ENCODE data around the gene HAS3.

Gene HAS3

DNA sequence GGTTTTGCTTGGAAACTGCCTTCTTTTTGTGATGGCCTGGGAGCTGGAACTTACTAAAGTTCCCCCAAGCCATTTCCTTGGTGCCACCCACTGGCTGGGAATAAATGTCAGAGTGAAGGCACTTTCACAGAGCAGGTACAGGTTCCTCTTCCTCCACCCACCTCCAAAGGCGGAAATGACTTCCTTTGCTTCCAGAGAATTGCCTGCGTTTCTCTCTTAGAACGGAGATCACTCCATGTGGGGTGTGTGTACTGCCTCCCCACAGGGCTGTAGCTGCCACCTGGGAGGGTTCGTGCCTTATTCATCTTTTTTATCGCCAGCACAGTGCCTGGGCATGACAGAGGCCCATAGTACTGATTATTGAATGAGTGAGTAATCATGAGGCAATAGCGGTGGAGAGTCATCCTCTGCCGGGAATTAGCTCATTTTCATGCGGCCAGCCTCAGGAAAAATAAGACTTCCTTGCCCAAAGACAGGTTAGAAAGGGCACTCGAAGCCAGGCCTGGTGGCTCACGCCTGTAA, 32.2 kb upstream of the HAS3 start:
- H3K27ac ChIP-seq (ENCODE audit: low read length): no peak overlapping the region

DNA sequence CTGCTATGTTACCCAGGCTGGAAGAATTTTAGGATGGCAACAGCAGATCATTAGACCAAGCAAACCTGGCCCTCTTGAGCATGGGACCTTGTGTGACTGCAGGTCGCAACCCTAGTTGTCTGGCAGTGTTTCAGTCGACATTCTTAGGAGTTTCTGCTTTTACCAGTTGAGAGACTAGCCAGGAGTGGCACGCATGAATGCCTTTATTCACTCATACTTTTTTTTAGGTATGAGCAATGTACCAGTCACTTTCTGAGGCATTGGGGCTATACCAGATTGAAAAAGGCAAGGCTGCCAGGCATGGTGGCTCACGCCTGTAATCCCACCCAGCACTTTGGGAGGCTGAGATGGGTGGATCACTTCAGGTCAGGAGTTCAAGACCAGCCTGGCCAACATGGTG, 28.2 kb upstream of the HAS3 start:
- H3K36me3 ChIP-seq (ENCODE audit: control insufficient read depth in 2 of 2, insufficient read depth in 2 of 2, low read length in 2 of 2): no peaks in the 10 kb centered on the region
- no peaks in the 10 kb centered on the region for H3K27me3 ChIP-seq (ENCODE audit: control insufficient read depth in 1 of 2, insufficient read depth in 2 of 2, low read length in 2 of 2)
- H3K27ac ChIP-seq (ENCODE audit: low read length): no peak overlapping the region
- no peaks in the 10 kb centered on the region for H3K9me3 ChIP-seq (ENCODE audit: control insufficient read depth in 2 of 2, low read length in 2 of 2)
- no peak overlapping the region for H3K4me3 ChIP-seq (ENCODE audit: low read length in 2 of 2)
- H3K9ac ChIP-seq (ENCODE audit: low read length in 2 of 2): no peak overlapping the region
- no peaks in the 10 kb centered on the region for H3K4me1 ChIP-seq (ENCODE audit: control insufficient read depth, insufficient read depth, low read length)

More for the DNA sequence above, 32.2 kb upstream of the HAS3 start:
- H3K4me3 ChIP-seq (ENCODE audit: low read length in 2 of 2): no peak overlapping the region
- H3K27me3 ChIP-seq (ENCODE audit: control insufficient read depth in 1 of 2, insufficient read depth in 2 of 2, low read length in 2 of 2): no peaks in the 10 kb centered on the region
- H3K4me1 ChIP-seq (ENCODE audit: control insufficient read depth, insufficient read depth, low read length): no peaks in the 10 kb centered on the region
- no peak overlapping the region for H3K9ac ChIP-seq (ENCODE audit: low read length in 2 of 2)
- no peaks in the 10 kb centered on the region for H3K9me3 ChIP-seq (ENCODE audit: control insufficient read depth in 2 of 2, low read length in 2 of 2)
- no peaks in the 10 kb centered on the region for H3K36me3 ChIP-seq (ENCODE audit: control insufficient read depth in 2 of 2, insufficient read depth in 2 of 2, low read length in 2 of 2)

DNA sequence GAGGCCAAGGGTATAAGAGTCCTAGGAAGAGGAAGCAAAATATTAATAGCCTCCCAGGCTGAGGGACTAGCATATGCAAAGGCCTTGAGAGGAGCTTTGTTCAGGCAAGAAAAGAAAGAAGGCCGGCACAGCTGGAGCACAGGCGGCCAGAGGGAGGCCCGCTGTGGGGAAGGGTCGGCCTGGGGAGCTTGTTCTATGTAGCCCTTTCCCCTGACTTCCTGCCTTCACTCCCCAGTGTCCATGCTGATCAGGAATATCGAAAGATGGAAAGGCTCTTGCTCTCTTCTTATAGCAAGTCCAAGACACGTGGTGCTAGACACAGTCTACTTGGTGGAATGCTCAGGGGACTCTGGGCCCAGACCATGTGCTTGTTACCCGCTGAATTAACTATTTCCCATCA, 27.4 kb upstream of the HAS3 start:
- Histone ChIP-seq H3K27ac (ENCODE audit: low read length) (no peak overlapping the region), H3K36me3 (ENCODE audit: control insufficient read depth in 2 of 2, insufficient read depth in 2 of 2, low read length in 2 of 2) (no peaks in the 10 kb centered on the region), H3K27me3 (ENCODE audit: control insufficient read depth in 1 of 2, insufficient read depth in 2 of 2, low read length in 2 of 2) (no peaks in the 10 kb centered on the region), H3K4me1 (ENCODE audit: control insufficient read depth, insufficient read depth, low read length) (no peaks in the 10 kb centered on the region), H3K9me3 (ENCODE audit: control insufficient read depth in 2 of 2, low read length in 2 of 2) (no peaks in the 10 kb centered on the region), H3K4me3 (ENCODE audit: low read length in 2 of 2) (no peak overlapping the region), H3K9ac (ENCODE audit: low read length in 2 of 2) (no peak overlapping the region)

DNA sequence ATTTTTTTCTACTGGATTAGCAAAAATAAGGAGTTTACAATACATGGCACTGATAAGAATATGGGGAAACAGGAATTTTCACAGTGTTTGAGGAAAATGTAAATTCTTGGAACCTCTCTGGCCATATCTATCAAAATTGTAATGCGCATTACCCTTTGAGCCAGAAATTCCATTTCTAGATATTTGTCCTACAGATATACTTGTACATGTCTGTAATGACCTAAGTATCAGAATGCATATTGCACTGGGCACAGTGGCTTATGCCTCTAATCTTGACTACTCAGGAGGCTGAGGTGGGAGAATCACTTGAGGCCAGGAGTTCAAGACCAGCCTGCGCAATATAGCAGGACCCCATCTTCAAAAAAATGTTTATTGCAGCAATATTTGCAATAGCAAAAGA, 25.8 kb upstream of the HAS3 start:
- Histone ChIP-seq H3K4me3 (ENCODE audit: low read length in 2 of 2) (no peak overlapping the region), H3K27ac (ENCODE audit: low read length) (no peak overlapping the region), H3K4me1 (ENCODE audit: control insufficient read depth, insufficient read depth, low read length) (no peaks in the 10 kb centered on the region), H3K9ac (ENCODE audit: low read length in 2 of 2) (no peak overlapping the region), H3K27me3 (ENCODE audit: control insufficient read depth in 1 of 2, insufficient read depth in 2 of 2, low read length in 2 of 2) (no peaks in the 10 kb centered on the region), H3K9me3 (ENCODE audit: control insufficient read depth in 2 of 2, low read length in 2 of 2) (no peaks in the 10 kb centered on the region), H3K36me3 (ENCODE audit: control insufficient read depth in 2 of 2, insufficient read depth in 2 of 2, low read length in 2 of 2) (peaks cover 0 to 9% of the 10 kb centered on the region in 2 donors)

DNA sequence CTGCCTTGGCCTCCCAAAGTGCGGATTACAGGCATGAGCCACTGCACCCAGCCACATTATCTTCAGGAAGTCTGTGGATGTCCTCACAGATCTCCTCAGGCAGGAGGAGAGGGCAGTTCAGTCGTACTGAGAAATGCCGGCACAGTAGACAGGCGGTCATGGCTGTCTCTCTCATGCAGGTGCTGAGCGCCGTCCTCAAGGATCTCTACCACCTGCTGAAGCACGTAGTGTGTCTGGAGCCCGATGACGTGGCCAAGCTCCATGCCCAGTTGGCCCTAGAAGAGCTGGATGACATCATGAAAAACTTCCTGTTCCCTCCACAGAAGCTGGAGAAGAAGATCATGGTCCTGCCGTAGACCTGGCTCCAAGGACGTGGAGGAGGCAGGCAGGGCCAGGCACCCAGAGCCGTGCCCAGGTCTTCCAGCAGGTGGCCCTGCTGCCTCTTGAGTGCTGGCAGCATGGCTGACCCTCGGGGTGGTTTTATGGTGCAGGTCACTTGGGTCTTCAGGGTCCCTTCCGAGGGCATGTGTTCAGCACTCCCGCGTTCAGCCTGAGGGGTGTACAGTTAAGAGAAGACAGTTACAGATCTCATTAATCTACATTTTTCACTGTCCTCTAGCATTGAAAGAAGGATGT, 22.0 kb upstream of the HAS3 start:
- Histone ChIP-seq H3K4me3 (ENCODE audit: low read length in 2 of 2) (no peak overlapping the region), H3K9me3 (ENCODE audit: control insufficient read depth in 2 of 2, low read length in 2 of 2) (no peaks in the 10 kb centered on the region), H3K9ac (ENCODE audit: low read length in 2 of 2) (no peak overlapping the region), H3K36me3 (ENCODE audit: control insufficient read depth in 2 of 2, insufficient read depth in 2 of 2, low read length in 2 of 2) (peaks cover 0 to 12% of the 10 kb centered on the region in 2 donors), H3K27me3 (ENCODE audit: control insufficient read depth in 1 of 2, insufficient read depth in 2 of 2, low read length in 2 of 2) (no peaks in the 10 kb centered on the region), H3K4me1 (ENCODE audit: control insufficient read depth, insufficient read depth, low read length) (no peaks in the 10 kb centered on the region), H3K27ac (ENCODE audit: low read length) (no peak overlapping the region)

DNA sequence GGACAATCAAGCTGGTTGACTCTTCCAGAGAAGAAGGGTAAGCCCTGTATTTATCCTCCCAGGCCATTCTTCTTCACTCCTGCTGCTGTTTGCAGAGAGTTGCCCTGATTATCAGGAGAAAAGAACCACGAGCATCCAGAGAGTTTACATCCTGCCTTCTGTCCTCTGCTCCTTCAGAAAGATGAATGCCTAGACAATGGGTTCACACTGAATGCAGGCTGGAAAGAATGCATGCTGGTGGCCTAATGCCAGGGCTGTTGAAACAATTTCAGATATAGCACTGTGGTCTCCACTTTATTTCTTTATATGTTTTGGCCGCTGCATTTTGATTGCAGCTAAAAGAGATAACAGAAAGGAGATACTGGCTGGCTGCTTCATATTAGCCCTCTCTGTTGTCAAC, 21.2 kb upstream of the HAS3 start:
- H3K27ac ChIP-seq (ENCODE audit: low read length): no peak overlapping the region
- H3K9me3 ChIP-seq (ENCODE audit: control insufficient read depth in 2 of 2, low read length in 2 of 2): no peaks in the 10 kb centered on the region
- H3K4me1 ChIP-seq (ENCODE audit: control insufficient read depth, insufficient read depth, low read length): no peaks in the 10 kb centered on the region
- H3K27me3 ChIP-seq (ENCODE audit: control insufficient read depth in 1 of 2, insufficient read depth in 2 of 2, low read length in 2 of 2): no peaks in the 10 kb centered on the region
- no peak overlapping the region for H3K9ac ChIP-seq (ENCODE audit: low read length in 2 of 2)
- H3K4me3 ChIP-seq (ENCODE audit: low read length in 2 of 2): no peak overlapping the region
- peaks cover 0 to 12% of the 10 kb centered on the region in 2 donors for H3K36me3 ChIP-seq (ENCODE audit: control insufficient read depth in 2 of 2, insufficient read depth in 2 of 2, low read length in 2 of 2)

DNA sequence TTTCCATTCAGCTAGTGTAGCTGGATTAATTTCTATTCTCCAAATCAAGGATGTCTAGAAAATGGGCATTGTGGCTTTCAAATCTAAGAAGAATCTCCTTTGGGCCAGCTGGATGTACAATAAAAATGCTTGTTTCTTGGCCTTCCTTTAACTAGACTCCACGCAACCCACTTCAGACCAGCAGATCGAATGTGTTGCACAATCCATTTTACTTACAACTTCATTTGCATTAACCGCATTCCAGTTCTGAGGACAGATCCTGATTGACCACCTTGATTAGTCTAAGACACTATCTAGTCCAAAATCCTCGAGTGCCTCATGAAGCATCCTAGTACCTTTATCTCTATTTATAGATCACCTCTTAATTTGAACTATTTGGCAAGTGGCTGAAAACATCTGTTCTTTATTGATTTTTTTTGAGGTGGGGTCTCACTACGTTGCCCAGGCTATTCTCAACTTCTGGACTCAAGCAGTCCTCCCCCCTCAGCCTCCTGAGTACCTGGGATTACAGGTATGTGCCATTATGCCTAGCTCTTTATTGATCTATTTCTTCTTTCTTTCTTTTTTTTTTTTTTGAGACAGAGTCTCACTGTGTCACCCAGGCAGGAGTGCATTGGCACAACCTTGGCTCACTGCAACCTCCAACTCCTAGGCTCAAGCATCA, 20.3 kb upstream of the HAS3 start:
- H3K27me3 ChIP-seq (ENCODE audit: control insufficient read depth in 1 of 2, insufficient read depth in 2 of 2, low read length in 2 of 2): no peaks in the 10 kb centered on the region
- no peaks in the 10 kb centered on the region for H3K4me1 ChIP-seq (ENCODE audit: control insufficient read depth, insufficient read depth, low read length)
- no peak overlapping the region for H3K9ac ChIP-seq (ENCODE audit: low read length in 2 of 2)
- no peak overlapping the region for H3K27ac ChIP-seq (ENCODE audit: low read length)
- H3K36me3 ChIP-seq (ENCODE audit: control insufficient read depth in 2 of 2, insufficient read depth in 2 of 2, low read length in 2 of 2): peaks cover 0 to 12% of the 10 kb centered on the region in 2 donors
- H3K4me3 ChIP-seq (ENCODE audit: low read length in 2 of 2): no peak overlapping the region
- H3K9me3 ChIP-seq (ENCODE audit: control insufficient read depth in 2 of 2, low read length in 2 of 2): no peaks in the 10 kb centered on the region

DNA sequence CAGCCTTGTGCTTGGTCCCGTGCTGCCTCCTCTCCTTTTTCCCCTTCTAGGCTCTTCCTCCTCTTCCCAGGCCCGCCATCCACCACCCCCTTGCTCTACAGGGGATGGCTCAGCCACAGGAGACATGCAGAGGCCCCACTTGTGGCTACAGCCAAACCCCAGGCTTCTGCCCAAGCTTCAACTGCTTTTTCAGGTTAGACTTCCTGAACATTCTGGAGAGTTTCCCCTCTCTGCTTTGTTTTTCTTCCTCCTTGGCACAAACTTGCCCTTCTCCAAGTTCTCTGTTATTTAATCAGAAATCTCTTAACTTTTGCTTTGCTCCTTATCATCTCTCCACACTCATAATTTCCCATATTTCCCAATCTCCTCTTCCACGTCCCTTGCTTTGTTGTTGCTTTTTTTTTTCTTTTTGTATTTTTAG, 18.3 kb upstream of the HAS3 start:
- H3K4me1 ChIP-seq (ENCODE audit: control insufficient read depth, insufficient read depth, low read length): no peaks in the 10 kb centered on the region
- H3K9me3 ChIP-seq (ENCODE audit: control insufficient read depth in 2 of 2, low read length in 2 of 2): no peaks in the 10 kb centered on the region
- H3K36me3 ChIP-seq (ENCODE audit: control insufficient read depth in 2 of 2, insufficient read depth in 2 of 2, low read length in 2 of 2): peaks cover 0 to 12% of the 10 kb centered on the region in 2 donors
- no peak overlapping the region for H3K9ac ChIP-seq (ENCODE audit: low read length in 2 of 2)
- no peak overlapping the region for H3K4me3 ChIP-seq (ENCODE audit: low read length in 2 of 2)
- H3K27me3 ChIP-seq (ENCODE audit: control insufficient read depth in 1 of 2, insufficient read depth in 2 of 2, low read length in 2 of 2): no peaks in the 10 kb centered on the region
- H3K27ac ChIP-seq (ENCODE audit: low read length): no peak overlapping the region

DNA sequence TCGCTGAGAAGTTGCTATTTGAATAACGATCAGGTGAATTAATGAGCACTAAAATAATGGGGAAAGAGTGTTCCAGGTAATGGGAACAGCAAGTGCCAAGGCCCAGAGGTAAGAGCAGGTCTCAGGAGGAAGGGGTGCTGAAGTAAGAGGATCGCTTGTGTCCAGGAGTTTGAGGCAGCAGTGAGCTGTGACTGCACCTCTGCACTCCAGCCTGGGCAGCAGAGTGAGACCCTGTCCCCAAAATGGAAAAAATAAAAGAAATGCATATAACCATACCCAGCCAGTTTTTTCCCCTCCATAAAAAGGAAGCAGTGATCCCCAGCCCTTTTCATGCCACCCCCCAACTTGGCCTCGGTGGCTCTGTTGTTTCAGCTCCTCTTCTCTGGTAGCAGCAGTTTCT, 16.8 kb upstream of the HAS3 start:
- H3K4me1 ChIP-seq (ENCODE audit: control insufficient read depth, insufficient read depth, low read length): no peaks in the 10 kb centered on the region
- no peak overlapping the region for H3K4me3 ChIP-seq (ENCODE audit: low read length in 2 of 2)
- peaks cover 0 to 7% of the 10 kb centered on the region in 2 donors for H3K36me3 ChIP-seq (ENCODE audit: control insufficient read depth in 2 of 2, insufficient read depth in 2 of 2, low read length in 2 of 2)
- H3K9ac ChIP-seq (ENCODE audit: low read length in 2 of 2): no peak overlapping the region
- H3K9me3 ChIP-seq (ENCODE audit: control insufficient read depth in 2 of 2, low read length in 2 of 2): no peaks in the 10 kb centered on the region
- H3K27ac ChIP-seq (ENCODE audit: low read length): no peak overlapping the region
- no peaks in the 10 kb centered on the region for H3K27me3 ChIP-seq (ENCODE audit: control insufficient read depth in 1 of 2, insufficient read depth in 2 of 2, low read length in 2 of 2)

DNA sequence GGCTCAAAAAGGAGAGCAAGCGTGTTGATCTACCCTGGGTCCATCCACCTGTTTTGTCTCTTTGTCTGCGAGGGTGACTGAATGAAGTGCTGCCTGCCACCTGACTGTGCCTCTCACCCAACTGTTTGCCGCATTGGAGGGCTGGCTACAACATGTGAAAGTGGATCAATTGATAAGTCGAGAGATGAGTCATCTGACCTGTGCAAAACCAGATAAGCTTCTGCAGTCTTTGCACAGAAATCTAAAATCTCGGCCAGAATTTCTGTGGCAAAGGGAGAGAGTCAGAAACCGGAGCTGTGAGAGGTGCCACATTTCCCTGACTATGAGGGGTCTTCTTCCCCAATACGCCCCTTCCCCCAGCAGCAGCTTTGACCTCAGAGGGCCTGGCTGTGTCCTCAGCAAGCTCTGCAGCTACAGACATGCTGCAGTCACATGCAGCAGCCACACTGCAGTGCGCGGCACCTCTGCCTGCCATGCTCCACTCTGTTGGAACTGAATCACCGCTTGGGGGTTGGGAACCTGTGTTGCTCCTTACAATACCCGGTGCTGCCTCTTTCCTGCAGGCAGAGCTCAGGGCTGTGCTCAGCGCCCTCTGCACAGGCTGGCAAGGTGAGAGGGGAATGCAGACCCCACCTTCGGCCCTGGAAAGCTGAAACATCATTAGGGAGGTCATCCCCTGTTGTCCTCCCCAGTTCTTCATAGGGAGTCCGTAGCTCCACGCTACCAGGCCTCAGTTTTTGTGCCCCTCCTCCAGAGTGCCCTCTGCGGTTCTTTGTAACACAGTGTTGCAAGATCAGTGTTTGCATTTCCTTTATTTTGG, 16.2 kb upstream of the HAS3 start:
- Histone ChIP-seq H3K9me3 (ENCODE audit: control insufficient read depth in 2 of 2, low read length in 2 of 2) (no peaks in the 10 kb centered on the region), H3K4me1 (ENCODE audit: control insufficient read depth, insufficient read depth, low read length) (no peaks in the 10 kb centered on the region), H3K27me3 (ENCODE audit: control insufficient read depth in 1 of 2, insufficient read depth in 2 of 2, low read length in 2 of 2) (no peaks in the 10 kb centered on the region), H3K4me3 (ENCODE audit: low read length in 2 of 2) (no peak overlapping the region), H3K9ac (ENCODE audit: low read length in 2 of 2) (no peak overlapping the region), H3K36me3 (ENCODE audit: control insufficient read depth in 2 of 2, insufficient read depth in 2 of 2, low read length in 2 of 2) (peaks cover 0 to 4% of the 10 kb centered on the region in 2 donors), H3K27ac (ENCODE audit: low read length) (no peak overlapping the region)

Measured in stomach smooth muscle (tissue), 2 donors.